Karpas-422 (cell line): ENCODE data around the gene EMILIN1. TPM values are rescaled to one million over a fixed set of nuclear protein-coding genes. Genes with fewer than 3 reads are reported as not detected.
"Not testable (repeated sequence)": the region's sequence is repeated elsewhere in the genome, so short reads cannot be mapped to it uniquely, and the experiment has no call there.

Experiments used
- DNase-seq: peaks from one replicate; pipeline ENCODE4 v3.0.0-alpha.2; 2015
- H2AFZ ChIP-seq: fragments of 200-600 bp; sonication (generic); 2 replicates; pipeline ENCODE4 v1.6.1; 2014; ENCODE audit warnings: antibody characterized with exemption, low read length, mixed read lengths
- H3K27ac ChIP-seq: fragments of 200-600 bp; sonication (generic); 2 replicates; pipeline ENCODE4 v1.5.1; 2014; ENCODE audit warnings: mild to moderate bottlenecking, low read length, moderate library complexity
- H3K27me3 ChIP-seq: fragments of 200-600 bp; sonication (generic); 2 replicates; pipeline ENCODE4 v1.6.1; 2014; ENCODE audit warnings: low read length, mixed read lengths
- H3K36me3 ChIP-seq: fragments of 200-600 bp; sonication (generic); 2 replicates; pipeline ENCODE4 v1.6.1; 2014; ENCODE audit warnings: low read length, mixed read lengths; ENCODE audit not compliant: insufficient read depth
- H3K4me1 ChIP-seq: fragments of 200-600 bp; sonication (generic); 2 replicates; pipeline ENCODE4 v1.6.1; 2014; ENCODE audit warnings: mild to moderate bottlenecking, low read length, mixed read lengths
- H3K4me2 ChIP-seq: fragments of 200-600 bp; sonication (generic); 2 replicates; pipeline ENCODE4 v1.6.1; 2014; ENCODE audit warnings: low read length, low read depth, mild to moderate bottlenecking; ENCODE audit not compliant: poor library complexity, severe bottlenecking
- H3K4me3 ChIP-seq: fragments of 200-600 bp; sonication (generic); 2 replicates; pipeline ENCODE4 v1.5.1; 2014; ENCODE audit warnings: mild to moderate bottlenecking, antibody characterized with exemption, low read length, mixed read lengths
- H3K79me2 ChIP-seq: fragments of 200-600 bp; sonication (generic); 2 replicates; pipeline ENCODE4 v1.6.1; 2014; ENCODE audit warnings: mild to moderate bottlenecking, low read length, mixed read lengths
- H3K9ac ChIP-seq: fragments of 200-600 bp; sonication (generic); 2 replicates; pipeline ENCODE4 v1.6.0; 2014; ENCODE audit warnings: low read length
- H3K9me2 ChIP-seq: fragments of 200-600 bp; sonication (generic), shearing (Covaris generic); replicated peaks from 2 replicates; pipeline ENCODE4 v1.6.0; 2014; ENCODE audit warnings: mild to moderate bottlenecking, low read length, moderate library complexity; ENCODE audit not compliant: insufficient read depth
- H3K9me3 ChIP-seq: fragments of 300-700, 200-600 bp; sonication (generic); 2 replicates; pipeline ENCODE4 v1.6.1; 2014; ENCODE audit warnings: low read length, mixed read lengths
- H4K20me1 ChIP-seq: fragments of 200-600 bp; sonication (generic); 2 replicates; pipeline ENCODE4 v1.6.1; 2014; ENCODE audit warnings: mild to moderate bottlenecking, antibody characterized with exemption, low read length, low read depth; ENCODE audit not compliant: insufficient read depth
- total RNA-seq: library from RNA; depleted of rRNA; stranded (reverse); fragments of >200 nt; shearing (Covaris generic); gene quantifications from 2 replicates; pipeline ENCODE4 v1.2.3, GENCODE V29; 2014; ENCODE audit warnings: low replicate concordance

The EMILIN1 gene
- total RNA-seq, 1 experiment from 2014 or later: not detected

DNA sequence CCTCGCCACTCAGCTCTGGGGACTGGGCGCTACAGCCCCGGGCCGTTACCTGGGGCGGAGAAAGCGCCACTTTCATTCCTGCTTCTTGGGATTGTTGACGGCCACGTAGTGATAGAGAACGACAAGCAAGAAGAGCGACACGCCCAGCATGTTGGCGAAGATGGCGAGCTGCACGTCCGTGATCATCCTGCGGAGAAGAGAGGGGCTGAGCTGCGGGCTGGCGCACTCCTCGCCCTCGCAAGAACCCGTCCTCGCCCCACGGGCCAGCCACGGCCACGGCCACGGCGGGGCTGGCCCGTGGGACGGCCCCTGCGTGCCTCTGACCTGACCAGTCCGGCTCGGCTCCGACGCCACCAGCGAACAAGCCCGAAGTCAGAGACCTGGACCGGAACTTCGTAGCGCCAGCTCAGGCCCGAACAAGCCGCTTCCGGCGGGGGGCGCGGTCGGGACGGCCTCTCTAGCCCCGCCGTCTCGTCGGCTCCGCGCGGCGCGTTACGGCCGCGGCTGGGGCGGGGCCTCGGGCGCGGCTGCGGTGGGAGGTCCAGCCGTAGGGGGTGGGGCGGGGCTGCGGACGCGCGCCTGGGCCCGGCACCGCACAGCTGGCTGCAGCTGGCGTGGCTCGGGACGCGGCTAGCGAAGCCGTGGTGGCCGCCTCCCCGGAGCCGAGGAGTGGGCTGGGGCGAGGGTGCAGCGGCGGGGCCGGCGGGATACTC is 7.0 kb upstream of the EMILIN1 start, which contains the start of gene OST4:
Gene OST4 (minus strand): TSS at position 378 of the 713 bp plus-strand sequence.
- Histone ChIP-seq H3K4me3 (peak within 1 kb of the TSS; percentile 73), H3K27ac (no peak within 1 kb of the TSS; the same call in 1 of the 2 replicates), H3K79me2 (peaks cover 30% of the 10 kb centered on the region), H3K9me3 (no peaks in the 10 kb centered on the region), H3K27me3 (no peaks in the 10 kb centered on the region), H3K36me3 (peaks cover 19% of the 10 kb centered on the region; the same call in 1 of the 2 replicates), H3K4me2 (peak within 1 kb of the TSS; percentile 93), H4K20me1 (no peaks in the 10 kb centered on the region; the same call in 1 of the 2 replicates), H3K9me2 (no peaks in the 10 kb centered on the region), H2AFZ (peak within 1 kb of the TSS; percentile 43; the same call in 1 of the 2 replicates), H3K4me1 (peaks cover 36% of the 10 kb centered on the region), H3K9ac (peak within 1 kb of the TSS; percentile 79)
- peak; percentile 97 for DNase-seq

DNA sequence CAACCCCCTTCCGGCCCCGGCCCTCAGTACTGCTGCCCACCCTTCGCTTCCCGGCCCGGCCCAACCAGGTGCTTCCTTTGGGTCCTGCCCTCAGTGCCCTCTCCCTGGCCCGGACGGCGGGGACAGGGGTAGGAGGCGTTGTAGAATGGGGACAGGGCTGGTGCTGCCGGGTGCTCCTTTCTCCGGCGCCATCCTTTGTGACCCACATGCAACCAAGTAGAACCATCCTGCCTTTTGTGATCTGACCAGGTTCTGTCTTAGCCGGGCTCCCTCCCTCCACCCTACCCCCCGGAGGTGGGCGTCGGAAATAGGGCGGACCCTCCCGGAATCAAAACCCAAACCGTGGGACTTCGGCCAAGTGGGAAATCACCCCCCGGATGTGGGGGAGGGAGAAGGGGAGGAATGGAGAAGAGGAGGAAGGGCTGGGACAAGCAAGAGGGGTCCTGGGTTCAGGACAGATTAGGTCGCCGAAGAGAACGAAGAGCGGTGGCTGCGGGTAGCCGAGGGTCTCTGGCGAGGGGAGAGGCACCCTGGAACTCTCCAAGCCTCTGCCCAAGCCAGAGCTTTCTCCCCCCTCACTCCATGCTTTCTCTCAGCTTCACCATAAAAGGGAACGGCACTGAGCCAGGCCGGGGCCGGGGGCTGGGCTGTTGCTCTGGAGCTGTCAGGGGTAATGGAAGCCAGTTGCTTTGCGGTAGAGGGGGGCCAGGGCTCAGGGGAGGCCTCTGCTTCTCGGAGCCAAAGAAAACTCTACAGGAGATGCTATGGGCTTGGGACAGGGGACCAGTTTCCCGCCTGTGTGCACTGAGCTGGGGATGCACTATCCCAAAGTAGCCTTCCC is 6.2 kb upstream of the EMILIN1 start:
- Histone ChIP-seq H3K9ac (peak overlapping the region; percentile 74), H2AFZ (peak overlapping the region; percentile 43; the same call in 1 of the 2 replicates), H3K9me3 (no peaks in the 10 kb centered on the region), H3K36me3 (peaks cover 19% of the 10 kb centered on the region; the same call in 1 of the 2 replicates), H3K27ac (no peak overlapping the region), H3K4me2 (peak overlapping the region; percentile 93), H3K4me3 (peak overlapping the region; percentile 73), H3K79me2 (peaks cover 30% of the 10 kb centered on the region), H4K20me1 (no peaks in the 10 kb centered on the region; the same call in 1 of the 2 replicates), H3K9me2 (no peaks in the 10 kb centered on the region), H3K4me1 (peaks cover 36% of the 10 kb centered on the region), H3K27me3 (no peaks in the 10 kb centered on the region)
- no peak for DNase-seq

DNA sequence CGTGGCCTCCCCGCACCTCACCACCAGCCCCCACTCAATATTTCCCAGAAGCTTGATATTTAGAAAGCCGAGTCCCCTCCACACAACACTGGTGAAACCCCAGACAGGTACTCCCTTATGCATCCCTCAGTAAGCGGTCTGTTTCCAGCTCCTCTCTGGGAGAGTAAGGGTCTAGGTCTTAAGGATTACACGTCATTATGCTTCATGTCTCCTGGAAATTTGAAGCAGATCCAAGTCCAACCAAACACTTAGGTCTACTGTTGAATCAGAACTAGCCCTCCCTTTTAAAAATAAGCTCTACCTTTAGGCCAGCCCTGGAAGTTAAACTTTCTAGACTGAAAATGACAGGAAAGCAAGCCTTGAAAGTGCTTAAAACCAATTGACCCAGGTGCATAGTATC is 5.5 kb upstream of the EMILIN1 start:
- Histone ChIP-seq H3K4me3 (no peak overlapping the region), H3K36me3 (peaks cover 19% of the 10 kb centered on the region; the same call in 1 of the 2 replicates), H3K9ac (no peak overlapping the region), H3K9me3 (no peaks in the 10 kb centered on the region), H3K4me1 (peaks cover 36% of the 10 kb centered on the region), H3K27me3 (no peaks in the 10 kb centered on the region), H4K20me1 (no peaks in the 10 kb centered on the region; the same call in 1 of the 2 replicates), H3K4me2 (no peak overlapping the region), H2AFZ (no peak overlapping the region), H3K9me2 (no peaks in the 10 kb centered on the region), H3K27ac (no peak overlapping the region), H3K79me2 (peaks cover 30% of the 10 kb centered on the region)
- DNase-seq: no peak

- H3K4me1 ChIP-seq: peaks cover 36% of the 10 kb centered on the region
- no peaks in the 10 kb centered on the region; the same call in 1 of the 2 replicates for H4K20me1 ChIP-seq
- H3K9me2 ChIP-seq: no peaks in the 10 kb centered on the region
- no peak overlapping the region for H3K4me3 ChIP-seq
- no peak overlapping the region for H3K9ac ChIP-seq
- H3K79me2 ChIP-seq: peaks cover 26% of the 10 kb centered on the region
- no peak for DNase-seq
- no peak overlapping the region for H2AFZ ChIP-seq
- H3K9me3 ChIP-seq: no peaks in the 10 kb centered on the region
- no peaks in the 10 kb centered on the region for H3K27me3 ChIP-seq
- peaks cover 12% of the 10 kb centered on the region; the same call in 1 of the 2 replicates for H3K36me3 ChIP-seq
- no peak overlapping the region for H3K27ac ChIP-seq
- no peak overlapping the region for H3K4me2 ChIP-seq
Measured at GRCh38 chr2:27073782-27074181, 4.6 kb upstream of the EMILIN1 start.

- H3K36me3 ChIP-seq: peaks cover under 1% of the 10 kb centered on the region; the same call in 1 of the 2 replicates
- no peaks in the 10 kb centered on the region for H3K27me3 ChIP-seq
- DNase-seq: peak; percentile 65
- no peaks in the 10 kb centered on the region; the same call in 1 of the 2 replicates for H4K20me1 ChIP-seq
- peak overlapping the region; percentile 16; the same call in 1 of the 2 replicates for H2AFZ ChIP-seq
- peak overlapping the region; percentile 23 for H3K9ac ChIP-seq
- no peaks in the 10 kb centered on the region for H3K9me2 ChIP-seq
- no peaks in the 10 kb centered on the region for H3K9me3 ChIP-seq
- 0 out of 2 replicates have a peak overlapping the region, but pooled peaks have one; percentile 12 for H3K27ac ChIP-seq
- H3K4me3 ChIP-seq: no peak overlapping the region; the same call in 1 of the 2 replicates
- peaks cover 31% of the 10 kb centered on the region for H3K4me1 ChIP-seq
- H3K79me2 ChIP-seq: peaks cover 14% of the 10 kb centered on the region
- peak overlapping the region; percentile 37 for H3K4me2 ChIP-seq
Measured at GRCh38 chr2:27074738-27075565, 3.5 kb upstream of the EMILIN1 start.

DNA sequence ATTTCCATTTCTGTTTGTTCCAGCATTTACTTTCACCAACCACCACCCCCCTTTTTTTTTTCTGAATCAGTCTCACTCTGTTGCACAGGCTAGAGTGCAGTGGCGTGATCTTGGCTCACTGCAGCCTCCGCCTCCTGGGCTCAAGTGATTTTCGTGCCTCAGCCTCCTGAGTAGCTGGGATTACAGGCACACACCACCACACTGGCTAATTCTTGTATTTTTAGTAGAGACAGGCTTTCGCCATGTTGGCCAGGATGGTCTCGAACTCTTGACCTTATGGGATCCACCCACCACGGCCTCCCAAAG is 2.9 kb upstream of the EMILIN1 start:
- not testable (repeated sequence) for H3K4me3 ChIP-seq, DNase-seq, H4K20me1 ChIP-seq, H3K79me2 ChIP-seq, H3K36me3 ChIP-seq, H3K9me3 ChIP-seq, H3K27me3 ChIP-seq, H3K9me2 ChIP-seq
- H3K4me1 ChIP-seq: peaks cover 25% of the 10 kb centered on the region
- H3K27ac ChIP-seq: 0 out of 2 replicates have a peak overlapping the region, but pooled peaks have one; percentile 12
- peak overlapping the region; percentile 37 for H3K4me2 ChIP-seq
- peak overlapping the region; percentile 23; the same call in 1 of the 2 replicates for H3K9ac ChIP-seq
- peak overlapping the region; percentile 16; the same call in 1 of the 2 replicates for H2AFZ ChIP-seq

- Histone ChIP-seq H3K79me2 (peaks cover under 1% of the 10 kb centered on the region; the same call in 1 of the 2 replicates), H3K27me3 (no peaks in the 10 kb centered on the region), H2AFZ (no peak overlapping the region), H3K4me3 (no peak overlapping the region), H3K27ac (no peak overlapping the region), H3K4me2 (no peak overlapping the region), H3K9me2 (no peaks in the 10 kb centered on the region), H3K4me1 (peaks cover 27% of the 10 kb centered on the region), H4K20me1 (no peaks in the 10 kb centered on the region), H3K9ac (no peak overlapping the region), H3K36me3 (no peaks in the 10 kb centered on the region), H3K9me3 (no peaks in the 10 kb centered on the region)
- no peak for DNase-seq
Measured at GRCh38 chr2:27076323-27076722, 2.1 kb upstream of the EMILIN1 start.
